ENCODE measurements around the gene ZNF547.

GRCh38 chr19:57363688-57364181, 384 bp downstream of the ZNF547 start:
- no peak for TF ChIP-seq CTCF (IDR thresholded peaks at IDR 0.05; ENCODE audit: low read depth, low read length)
- TF ChIP-seq, protein P1, sequence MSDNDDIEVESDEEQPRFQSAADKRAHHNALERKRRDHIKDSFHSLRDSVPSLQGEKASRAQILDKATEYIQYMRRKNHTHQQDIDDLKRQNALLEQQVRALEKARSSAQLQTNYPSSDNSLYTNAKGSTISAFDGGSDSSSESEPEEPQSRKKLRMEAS (IDR thresholded peaks at IDR 0.05; ENCODE audit: low read depth, low read length): no peak
